Activated naive CD4-positive, alpha-beta T cell treated with anti-CD3 and anti-CD28 coated beads, Interleukin-2, amount 50 U/mL, for 16 hours (primary cell): ENCODE data around the gene IGFLR1.
A peak's percentile ranks its signal among the peaks of the same experiment; 100 is the strongest.

Experiments
- DNase-seq: peaks from one replicate; pipeline ENCODE4 v3.0.0-alpha.2; 2020

The IGFLR1 gene

GRCh38 chr19:35755550-35756376, 13.5 kb upstream of the IGFLR1 start:
- DNase-seq = peak; percentile 69

- peak; percentile 9 for DNase-seq
These were observed 12.9 kb upstream of the IGFLR1 start for GRCh38 chr19:35755131-35755549.

GRCh38 chr19:35754370-35755130, 12.3 kb upstream of the IGFLR1 start:
- DNase-seq = peak; percentile 5

- no peak for DNase-seq
These were observed 11.6 kb upstream of the IGFLR1 start for GRCh38 chr19:35753634-35754369.

GRCh38 chr19:35752746-35753350, 10.6 kb upstream of the IGFLR1 start:
- no peak for DNase-seq

- DNase-seq = no peak
These were observed 9.8 kb upstream of the IGFLR1 start for GRCh38 chr19:35751839-35752745.

- DNase-seq = no peak
These were observed 7.9 kb upstream of the IGFLR1 start for GRCh38 chr19:35750167-35750566.

GRCh38 chr19:35748106-35749020, 6.1 kb upstream of the IGFLR1 start, which contains the start of gene LIN37:
Gene LIN37 (plus strand): TSS chr19:35748576. CDS start chr19:35748725, 149 bp downstream.
- DNase-seq = peak; percentile 99

GRCh38 chr19:35746531-35746930, 4.3 kb upstream of the IGFLR1 start:
- no peak for DNase-seq

GRCh38 chr19:35746087-35746462, 3.8 kb upstream of the IGFLR1 start:
- no peak for DNase-seq

GRCh38 chr19:35745328-35746086, 3.3 kb upstream of the IGFLR1 start, which contains the start of the genes PSENEN and U2AF1L4:
Gene PSENEN (plus strand): TSS chr19:35745651. CDS start chr19:35745931, 280 bp downstream.
Gene U2AF1L4 (minus strand): TSS chr19:35745418. CDS start chr19:35745391, 27 bp downstream.
- peak; percentile 95 for DNase-seq

GRCh38 chr19:35744430-35745327, 2.4 kb upstream of the IGFLR1 start:
- peak; percentile 92 for DNase-seq

- DNase-seq = no peak
These were observed 1.6 kb upstream of the IGFLR1 start for GRCh38 chr19:35743640-35744429.

- DNase-seq = no peak
These were observed 1.1 kb downstream of the IGFLR1 start for GRCh38 chr19:35741203-35741515.

GRCh38 chr19:35740423-35741202, 1.6 kb downstream of the IGFLR1 start:
- peak; percentile 97 for DNase-seq

- DNase-seq = no peak
These were observed 2.2 kb downstream of the IGFLR1 start for GRCh38 chr19:35740108-35740422.
